Right atrium auricular region (tissue), 2 donors: ENCODE measurements around the gene PRUNE2. TPM values are rescaled to one million over a fixed set of nuclear protein-coding genes. Genes with fewer than 3 reads are reported as not detected.
"Not testable (repeated sequence)": the region's sequence is repeated elsewhere in the genome, so short reads cannot be mapped to it uniquely, and the experiment has no call there.

Experiments
- DNase-seq: peaks from one replicate; pipeline ENCODE4 v3.0.0-alpha.2; 2019; ENCODE audit warnings: low spot score
- H3K27ac ChIP-seq, 2 donors: fragments of 200-600 bp; sonication (generic); 1 replicate in 1 of 2; 2 replicates in 1 of 2; pipeline ENCODE4 v1.5.1; 2016 to 2019
- H3K27me3 ChIP-seq, 2 donors: fragments of 200-600 bp; sonication (generic); one replicate each; pipeline versions ENCODE4 v1.5.1 to v1.6.0; 2017 to 2019
- H3K36me3 ChIP-seq: fragments of 200-600 bp; sonication (generic); one replicate; pipeline ENCODE4 v1.5.1; 2016
- H3K4me1 ChIP-seq, 2 donors: fragments of 200-600 bp; sonication (generic); one replicate each; pipeline versions ENCODE4 v1.5.1 to v1.6.0; 2017 to 2019
- H3K4me3 ChIP-seq, 2 donors: fragments of 200-600 bp; sonication (generic); 1 replicate in 1 of 2; 2 replicates in 1 of 2; pipeline ENCODE4 v1.5.1; 2017 to 2019; ENCODE audit warnings: mild to moderate bottlenecking in 1 of 2, moderate library complexity in 1 of 2
- H3K9me3 ChIP-seq, 2 donors: fragments of 200-600 bp; sonication (generic); one replicate each; pipeline ENCODE4 v1.5.1; 2019
- CTCF ChIP-seq, 2 donors: fragments of 200-600 bp; sonication (generic); IDR thresholded peaks; one replicate each; pipeline ENCODE4 v1.5.1; 2019; ENCODE audit warnings: antibody characterized with exemption in 2 of 2
- total RNA-seq, 2 donors: library from RNA; depleted of rRNA; stranded (reverse); fragments of >200 nt; gene quantifications; one replicate each; pipeline ENCODE4 v1.1.0, GENCODE V29; 2016

The PRUNE2 gene
- total RNA-seq, 2 donors from 2014 or later = 15.4 to 28.5 TPM

GRCh38 chr9:76863832-76864231 lies 42.1 kb downstream of the PRUNE2 start:
- H3K9me3 ChIP-seq = no peaks in the 10 kb centered on the region
- H3K4me1 ChIP-seq = no peaks in the 10 kb centered on the region
- H3K27me3 ChIP-seq = peaks cover 0 to 2% of the 10 kb centered on the region in 2 donors
- H3K27ac ChIP-seq = no peak overlapping the region
- TF ChIP-seq CTCF (IDR thresholded peaks at IDR 0.05) = no peak
- no peaks in the 10 kb centered on the region for H3K36me3 ChIP-seq
- DNase-seq = no peak
- H3K4me3 ChIP-seq = no peak overlapping the region

- no peak overlapping the region for H3K27ac ChIP-seq
- no peak overlapping the region for H3K4me3 ChIP-seq
- H3K27me3 ChIP-seq = no peaks in the 10 kb centered on the region
- DNase-seq = no peak
- no peaks in the 10 kb centered on the region for H3K9me3 ChIP-seq
- H3K4me1 ChIP-seq = no peaks in the 10 kb centered on the region
- TF ChIP-seq CTCF (IDR thresholded peaks at IDR 0.05) = no peak
- H3K36me3 ChIP-seq = no peaks in the 10 kb centered on the region
These were observed 46.1 kb downstream of the PRUNE2 start for GRCh38 chr9:76859860-76860259.

- not testable (repeated sequence) for H3K36me3 ChIP-seq, H3K4me1 ChIP-seq, H3K9me3 ChIP-seq, DNase-seq, H3K27me3 ChIP-seq, H3K27ac ChIP-seq, H3K4me3 ChIP-seq
These were observed 47.7 kb downstream of the PRUNE2 start for GRCh38 chr9:76858248-76858647.

- TF ChIP-seq CTCF (IDR thresholded peaks at IDR 0.05) = no peak
- no peaks in the 10 kb centered on the region for H3K4me1 ChIP-seq
- no peak for DNase-seq
- no peak overlapping the region for H3K27ac ChIP-seq
- no peaks in the 10 kb centered on the region for H3K9me3 ChIP-seq
- no peaks in the 10 kb centered on the region for H3K27me3 ChIP-seq
- H3K4me3 ChIP-seq = no peak overlapping the region
- no peaks in the 10 kb centered on the region for H3K36me3 ChIP-seq
These were observed 49.9 kb downstream of the PRUNE2 start for GRCh38 chr9:76856016-76856415.

GRCh38 chr9:76855015-76855414 lies 50.9 kb downstream of the PRUNE2 start:
- Histone ChIP-seq H3K36me3 (no peaks in the 10 kb centered on the region), H3K4me1 (no peaks in the 10 kb centered on the region), H3K4me3 (no peak overlapping the region), H3K9me3 (no peaks in the 10 kb centered on the region), H3K27me3 (no peaks in the 10 kb centered on the region), H3K27ac (no peak overlapping the region)
- no peak for TF ChIP-seq CTCF (IDR thresholded peaks at IDR 0.05)
- no peak for DNase-seq

GRCh38 chr9:76852026-76852425 lies 53.9 kb downstream of the PRUNE2 start:
- H3K9me3 ChIP-seq = no peaks in the 10 kb centered on the region
- H3K27ac ChIP-seq = no peak overlapping the region
- no peaks in the 10 kb centered on the region for H3K4me1 ChIP-seq
- no peak for TF ChIP-seq CTCF (IDR thresholded peaks at IDR 0.05)
- H3K27me3 ChIP-seq = no peaks in the 10 kb centered on the region
- no peaks in the 10 kb centered on the region for H3K36me3 ChIP-seq
- H3K4me3 ChIP-seq = no peak overlapping the region
- no peak for DNase-seq
